Stimulated activated CD4-positive, alpha-beta T cell treated with anti-CD3 and anti-CD28 coated beads, Interleukin-15, amount 100 ng/mL, for 24 hours (primary cell): ENCODE measurements around the gene GUCD1.

Experiments used
- DNase-seq: peaks from one replicate; pipeline ENCODE4 v3.0.0-alpha.2; 2020

GUCD1 gene

GRCh38 chr22:24589518-24590030 lies 34.6 kb upstream of the GUCD1 start:
- no peak for DNase-seq

- DNase-seq: no peak
These were observed 34.0 kb upstream of the GUCD1 start for GRCh38 chr22:24588757-24589481.

- no peak for DNase-seq
These were observed 33.4 kb upstream of the GUCD1 start for GRCh38 chr22:24588381-24588756.

- no peak for DNase-seq
These were observed 33.0 kb upstream of the GUCD1 start for GRCh38 chr22:24587948-24588347.

- no peak for DNase-seq
These were observed 32.3 kb upstream of the GUCD1 start for GRCh38 chr22:24587251-24587650.

GRCh38 chr22:24585927-24586546 lies 31.1 kb upstream of the GUCD1 start:
- DNase-seq: no peak

GRCh38 chr22:24585461-24585860 lies 30.5 kb upstream of the GUCD1 start:
- DNase-seq: no peak

GRCh38 chr22:24584871-24585411 lies 30.0 kb upstream of the GUCD1 start:
- DNase-seq: no peak

- no peak for DNase-seq
These were observed 29.3 kb upstream of the GUCD1 start for GRCh38 chr22:24584166-24584790.

- DNase-seq: no peak
These were observed 28.6 kb upstream of the GUCD1 start for GRCh38 chr22:24583221-24584165.

- DNase-seq: no peak
These were observed 27.3 kb upstream of the GUCD1 start for GRCh38 chr22:24582056-24582814.

- no peak for DNase-seq
These were observed 25.3 kb upstream of the GUCD1 start for GRCh38 chr22:24580276-24580675.

- no peak for DNase-seq
These were observed 24.3 kb upstream of the GUCD1 start for GRCh38 chr22:24579258-24579601.

- no peak for DNase-seq
These were observed 23.7 kb upstream of the GUCD1 start for GRCh38 chr22:24578355-24579257.

- no peak for DNase-seq
These were observed 21.8 kb upstream of the GUCD1 start for GRCh38 chr22:24576778-24577177.

GRCh38 chr22:24571266-24571665 lies 16.3 kb upstream of the GUCD1 start:
- no peak for DNase-seq

- no peak for DNase-seq
These were observed 12.7 kb upstream of the GUCD1 start for GRCh38 chr22:24567668-24568067.

GRCh38 chr22:24566899-24567511 lies 12.1 kb upstream of the GUCD1 start:
- DNase-seq: no peak

GRCh38 chr22:24565077-24565476 lies 10.1 kb upstream of the GUCD1 start:
- DNase-seq: no peak

- no peak for DNase-seq
These were observed 9.6 kb upstream of the GUCD1 start for GRCh38 chr22:24564376-24565058.
